Fibroblast of gingiva (primary cell): ENCODE data around the gene ZNF324.
"Not testable (repeated sequence)": the region's sequence is repeated elsewhere in the genome, so short reads cannot be mapped to it uniquely, and the experiment has no call there.

Experiments used
- DNase-seq: peaks from one replicate; pipeline ENCODE4 v3.0.0-alpha.2; 2011; ENCODE audit warnings: low read depth

ZNF324 gene

DNA sequence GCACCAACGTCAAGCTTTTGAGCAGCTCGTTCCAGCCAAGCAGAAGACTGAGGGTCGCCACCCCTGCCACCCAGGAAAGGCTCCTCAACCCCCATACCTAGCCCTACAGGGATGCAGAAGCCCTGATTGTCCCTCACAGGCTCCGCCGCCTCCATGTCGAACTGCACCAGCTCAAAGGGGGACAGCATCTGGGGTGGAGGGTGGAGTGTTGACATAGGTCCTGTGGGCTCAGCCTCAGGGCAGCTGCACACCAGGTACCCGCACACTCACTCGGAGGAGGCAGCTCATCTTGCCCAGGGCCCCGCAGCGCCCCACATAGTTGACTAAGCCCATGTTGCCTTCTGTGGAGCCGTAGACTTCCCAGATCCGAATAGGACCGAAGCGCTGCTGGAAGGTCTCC, 33.4 kb downstream of the ZNF324 start:
- DNase-seq: no peak

DNA sequence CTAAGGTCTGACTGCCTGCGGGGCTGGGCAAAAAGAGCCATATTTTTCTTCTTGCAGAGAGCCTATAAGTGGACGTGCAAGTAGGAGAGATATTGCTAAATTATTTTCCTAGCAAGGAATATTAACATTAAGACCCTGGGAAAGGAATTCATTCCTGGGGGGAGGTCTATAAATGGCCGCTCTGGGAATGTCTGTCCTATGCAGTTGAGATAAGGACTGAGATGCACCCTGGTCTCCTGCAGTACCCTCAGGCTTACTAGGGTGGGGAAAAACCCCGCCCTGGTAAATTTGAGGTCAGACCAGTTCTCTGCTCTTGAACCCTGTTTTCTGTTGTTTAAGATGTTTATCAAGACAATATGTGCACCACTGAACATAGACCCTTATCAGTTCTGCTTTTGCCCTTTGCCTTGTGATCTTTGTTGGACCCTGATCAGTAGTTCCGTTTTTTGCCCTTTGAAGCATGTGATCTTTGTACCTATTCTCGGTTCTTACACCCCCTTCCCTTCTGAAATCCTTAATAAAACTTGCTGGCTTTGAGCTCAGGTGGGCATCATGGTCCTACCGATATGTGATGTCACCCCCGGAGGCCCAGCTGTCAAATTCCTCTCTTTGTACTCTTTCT, 40.8 kb downstream of the ZNF324 start:
- not testable (repeated sequence) for DNase-seq

DNA sequence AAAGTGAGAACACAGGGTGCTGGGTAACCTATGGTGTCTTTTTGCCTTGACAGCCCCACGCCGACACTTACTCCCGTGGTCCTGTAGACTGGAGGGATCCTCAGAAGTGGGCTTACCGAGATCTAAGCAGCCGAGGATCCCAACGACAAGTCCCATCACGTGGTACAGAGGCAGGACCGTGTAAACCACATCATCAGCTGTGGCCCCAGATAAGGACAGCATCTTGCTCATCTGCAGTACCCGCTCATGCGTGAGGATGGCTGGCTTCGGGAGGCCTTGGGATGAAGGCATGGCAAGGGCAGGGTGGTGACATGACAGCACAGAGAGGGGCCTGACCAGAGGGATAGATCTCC, 42.8 kb downstream of the ZNF324 start:
- DNase-seq: no peak

DNA sequence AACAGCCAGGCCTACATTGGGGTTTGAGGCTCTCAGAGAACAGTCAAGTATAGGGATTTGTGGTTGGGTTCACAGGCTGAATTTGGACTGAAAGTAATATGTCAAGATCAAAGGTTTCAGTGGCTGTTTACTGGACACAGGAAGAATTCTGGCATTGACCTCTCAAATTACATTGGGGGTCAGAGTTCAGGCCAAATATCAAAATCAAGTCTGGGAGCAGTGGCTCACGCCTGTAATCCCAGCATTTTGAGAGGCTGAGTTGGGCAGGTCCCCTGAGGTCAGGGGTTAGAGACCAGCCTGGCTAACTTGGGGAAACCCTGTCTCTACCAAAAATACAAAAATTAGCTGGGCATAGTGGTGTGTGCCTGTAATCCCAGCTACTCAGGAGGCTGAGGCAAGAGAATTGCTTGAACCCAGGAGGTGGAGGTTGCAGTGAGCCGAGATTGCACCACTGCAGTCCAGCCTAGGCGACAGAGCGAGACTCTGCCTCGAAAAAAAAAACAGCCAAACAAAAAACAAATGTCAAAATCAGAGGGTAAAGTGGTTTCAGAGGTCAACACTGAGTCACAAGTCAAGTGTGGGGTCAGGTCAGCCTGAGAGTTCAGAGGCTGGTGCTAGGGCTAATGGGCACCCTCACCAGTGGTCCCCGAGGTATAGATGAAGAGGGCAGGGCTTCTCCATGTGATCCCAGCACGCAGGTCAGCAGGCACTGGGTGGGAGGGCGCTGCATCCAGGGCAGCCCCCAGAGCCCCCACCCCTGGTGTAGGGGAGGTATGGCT, 43.4 kb downstream of the ZNF324 start:
- no peak for DNase-seq

DNA sequence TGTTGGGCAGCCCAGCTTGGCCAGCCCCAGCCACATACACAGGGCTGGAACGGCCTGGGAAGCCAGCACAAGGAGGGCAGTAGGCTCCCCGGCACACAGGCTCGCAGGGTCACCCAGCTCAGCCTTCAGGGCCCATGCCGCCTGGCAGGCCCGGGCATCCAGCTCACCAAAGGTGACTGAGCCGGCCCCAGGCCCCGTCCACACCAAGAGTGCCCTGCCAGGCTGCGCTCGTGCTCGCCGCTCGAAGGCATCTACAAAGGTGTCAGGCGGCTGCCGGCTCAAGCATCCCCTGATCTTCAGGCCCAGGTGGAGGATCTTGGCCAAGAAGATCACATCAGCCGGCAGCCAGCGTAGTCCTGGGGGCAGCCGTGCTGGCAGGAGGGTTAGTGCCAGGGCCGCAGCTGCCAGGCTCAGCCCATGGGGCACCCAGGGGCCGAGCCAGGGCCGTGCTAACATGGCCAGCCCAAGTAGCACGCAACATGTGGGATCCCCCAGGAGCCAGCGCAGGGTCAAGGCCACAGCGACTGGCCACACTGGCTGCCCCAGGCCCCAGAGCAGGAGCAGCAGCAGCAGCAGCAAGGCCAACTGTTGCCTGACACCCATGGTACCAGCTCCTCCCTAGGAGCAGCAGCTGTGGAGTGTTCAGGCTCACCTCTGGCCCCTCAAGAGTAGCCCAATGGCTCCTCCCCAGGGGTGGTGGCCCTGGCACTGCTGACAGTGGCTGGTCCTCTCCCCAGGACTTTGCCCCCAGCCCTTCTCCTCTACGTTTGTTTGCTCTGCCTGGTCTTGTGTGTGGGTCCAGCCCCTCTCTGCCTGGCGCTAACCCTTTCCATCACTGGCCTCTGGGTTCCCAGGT, 44.7 kb downstream of the ZNF324 start, which contains the start of gene SLC27A5:
Gene SLC27A5 (minus strand): TSS at position 640 of the 856 bp plus-strand sequence. CDS start 37 bp downstream, at position 603.
- DNase-seq: no peak

DNA sequence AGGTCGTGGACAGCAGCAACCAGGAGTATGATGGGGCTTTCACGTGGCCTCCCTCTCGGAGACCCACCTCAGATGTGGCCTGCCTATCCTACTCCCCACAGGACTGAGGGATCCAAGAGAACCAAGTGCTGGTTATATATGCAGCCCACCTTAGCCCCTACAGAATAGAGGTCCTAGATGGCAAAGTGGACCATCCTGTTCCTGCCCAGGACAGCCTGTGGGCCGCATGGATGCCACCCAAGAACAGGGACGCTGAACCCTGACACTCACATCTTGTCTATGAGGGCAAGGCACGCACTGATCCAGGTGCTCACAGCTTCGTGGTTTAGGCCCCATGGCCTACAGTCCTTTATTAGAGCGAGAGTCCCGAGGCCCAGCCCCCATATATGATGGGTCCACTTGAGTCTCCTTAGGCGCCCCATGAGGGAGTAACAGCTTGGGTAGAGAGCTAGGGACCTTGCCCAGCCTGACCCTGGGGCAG, 46.4 kb downstream of the ZNF324 start:
- no peak for DNase-seq

DNA sequence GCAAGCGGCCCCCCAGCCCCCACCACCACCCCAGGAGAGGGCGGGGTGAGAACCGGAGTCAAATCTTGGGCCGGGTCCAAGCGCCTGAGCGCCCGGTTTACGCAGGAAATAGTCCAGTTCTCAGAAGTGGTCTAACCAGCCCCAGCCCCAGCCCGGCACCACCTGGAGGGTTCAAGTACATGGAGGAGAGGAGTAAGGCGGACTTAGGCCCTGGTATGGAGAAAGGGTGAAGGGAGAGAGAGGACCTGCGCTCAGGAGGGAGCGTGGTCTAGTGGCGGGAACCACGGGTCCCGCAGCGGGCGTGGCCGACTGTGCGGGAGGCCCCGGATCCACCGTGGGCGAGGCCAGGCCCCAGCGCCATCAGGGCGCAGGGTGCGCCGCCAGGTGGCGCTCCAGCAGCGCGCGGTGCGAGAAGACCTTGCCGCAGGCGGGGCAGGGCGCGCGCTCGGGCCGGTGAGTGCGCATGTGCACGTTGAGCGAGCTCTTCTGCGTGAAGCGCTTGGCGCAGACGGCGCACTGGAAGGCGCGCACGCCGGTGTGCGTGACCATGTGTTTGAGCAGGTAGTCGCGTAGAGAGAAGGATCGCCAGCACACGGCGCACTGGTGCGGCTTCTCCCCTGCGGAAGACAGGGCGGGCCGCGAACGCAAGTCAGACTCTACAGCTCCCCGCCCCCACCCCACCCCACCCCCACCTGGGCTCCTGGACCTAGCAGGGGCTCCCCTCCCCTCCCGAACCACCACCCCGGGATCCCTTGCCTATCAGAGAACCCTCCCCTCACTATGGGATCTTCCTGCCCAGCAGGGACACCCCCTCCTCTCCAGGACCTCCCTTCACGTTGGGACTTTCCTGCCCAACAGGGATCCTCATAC, 47.0 kb downstream of the ZNF324 start:
- DNase-seq: peak; percentile 82

DNA sequence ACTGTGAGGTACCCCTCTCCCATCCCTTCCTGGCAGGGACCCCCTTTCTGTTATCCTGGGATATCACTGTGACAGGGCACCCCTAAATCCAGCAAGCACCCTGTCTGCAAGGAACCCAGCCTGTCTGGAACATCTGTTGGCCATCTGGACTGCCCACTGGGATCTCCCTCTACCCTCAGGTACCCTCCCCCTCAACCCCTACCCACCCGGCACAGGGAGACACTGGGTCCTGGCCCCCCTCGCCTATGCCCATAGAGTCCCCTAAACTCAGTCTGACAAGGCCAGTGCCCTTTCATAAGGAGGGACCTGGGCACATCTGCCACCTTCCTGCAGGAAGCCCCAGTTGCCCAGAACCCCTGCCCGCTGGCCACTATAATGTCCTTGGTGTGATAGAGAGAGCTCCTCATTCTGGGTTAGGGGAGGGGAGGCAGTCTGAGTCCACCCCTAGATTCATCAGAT, 47.7 kb downstream of the ZNF324 start:
- DNase-seq: no peak

DNA sequence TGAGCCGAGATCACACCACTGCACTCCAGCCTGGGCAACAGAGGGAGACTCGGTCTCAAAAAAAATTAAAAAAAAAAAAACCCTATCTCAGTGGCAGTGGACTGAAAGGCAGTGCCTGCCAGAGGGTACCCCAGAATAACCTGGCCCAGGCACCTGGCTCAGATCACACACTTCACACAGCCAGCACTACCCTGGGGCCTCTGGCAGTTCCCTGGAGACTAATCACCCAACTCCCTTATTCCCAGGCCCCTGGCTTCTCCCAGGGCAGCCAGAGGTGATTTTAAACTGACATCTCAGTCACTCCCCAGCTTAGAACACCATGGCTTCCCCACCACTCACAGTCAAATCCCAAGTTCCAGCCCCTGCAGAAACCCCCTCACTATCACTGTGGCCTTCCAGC, 48.4 kb downstream of the ZNF324 start:
- DNase-seq: no peak

DNA sequence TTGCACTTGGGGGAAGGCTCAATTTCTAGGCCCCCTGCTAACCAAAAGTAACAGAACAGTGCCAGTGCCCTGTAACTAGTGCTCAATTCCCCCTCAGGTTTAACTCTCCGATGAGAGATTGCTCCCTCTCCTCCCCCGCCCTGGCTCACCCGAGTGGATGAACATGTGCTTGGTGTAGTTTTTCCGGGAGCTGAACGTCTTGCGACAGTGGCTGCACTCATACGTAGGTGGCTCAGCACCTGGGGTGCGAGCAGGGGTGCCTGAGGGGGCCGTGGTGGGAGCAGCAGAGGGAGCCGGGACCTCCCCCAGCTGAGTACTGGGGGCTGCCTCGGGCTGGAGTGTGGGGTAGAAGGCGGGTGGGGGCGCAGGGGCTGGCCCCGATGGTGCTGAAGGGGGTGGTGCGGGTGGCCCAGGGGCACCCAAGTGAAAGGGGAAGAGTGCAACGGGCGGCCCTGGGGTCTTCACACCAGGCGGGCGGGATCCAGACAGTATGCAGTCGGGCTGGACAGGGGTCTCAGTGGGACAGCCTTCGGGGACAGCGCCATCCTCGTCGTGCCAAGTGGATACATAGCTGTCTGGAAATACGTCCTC, 49.5 kb downstream of the ZNF324 start:
- no peak for DNase-seq

DNA sequence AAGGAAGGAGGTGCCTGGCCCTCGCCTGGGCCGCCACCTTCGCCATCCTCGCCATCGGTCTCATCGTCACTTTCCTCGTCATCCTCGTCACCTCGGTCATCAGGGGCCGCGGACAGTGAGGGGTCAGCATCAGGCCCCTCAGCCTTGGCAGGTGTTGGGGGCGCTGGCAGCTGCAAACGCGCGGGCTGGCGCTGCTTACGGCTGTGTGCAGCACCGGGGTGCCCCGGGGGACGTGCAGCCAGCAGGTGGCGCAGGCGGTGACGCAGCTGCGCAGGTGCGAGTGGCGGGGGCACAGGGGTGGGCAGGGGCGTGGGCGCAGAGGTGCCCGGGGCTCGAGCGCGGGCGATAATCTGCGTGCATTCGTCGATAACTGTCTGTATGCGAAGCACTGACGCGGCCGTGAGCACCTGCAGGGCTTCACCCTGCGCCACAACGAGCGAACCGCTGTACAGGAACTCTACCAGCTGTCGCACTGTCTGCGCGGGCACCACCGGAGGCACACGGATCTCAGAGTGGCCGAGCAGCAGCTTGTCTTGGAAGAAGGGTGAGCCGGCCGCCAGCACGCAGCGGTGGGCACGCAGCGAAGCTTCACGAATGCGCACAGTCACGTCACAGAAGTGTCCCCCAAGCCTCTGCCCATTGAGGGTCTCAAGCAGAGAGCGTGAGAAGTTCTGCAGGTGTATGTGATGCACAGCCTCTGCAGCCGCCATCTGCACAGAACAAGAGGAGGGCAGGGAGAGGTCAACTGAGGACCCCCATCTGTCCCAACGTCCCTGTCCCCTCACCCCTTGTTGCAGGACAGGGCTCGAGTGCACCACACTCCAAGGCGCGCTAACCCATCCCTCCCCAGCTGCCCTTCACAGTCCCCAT, 50.3 kb downstream of the ZNF324 start:
- DNase-seq: no peak

DNA sequence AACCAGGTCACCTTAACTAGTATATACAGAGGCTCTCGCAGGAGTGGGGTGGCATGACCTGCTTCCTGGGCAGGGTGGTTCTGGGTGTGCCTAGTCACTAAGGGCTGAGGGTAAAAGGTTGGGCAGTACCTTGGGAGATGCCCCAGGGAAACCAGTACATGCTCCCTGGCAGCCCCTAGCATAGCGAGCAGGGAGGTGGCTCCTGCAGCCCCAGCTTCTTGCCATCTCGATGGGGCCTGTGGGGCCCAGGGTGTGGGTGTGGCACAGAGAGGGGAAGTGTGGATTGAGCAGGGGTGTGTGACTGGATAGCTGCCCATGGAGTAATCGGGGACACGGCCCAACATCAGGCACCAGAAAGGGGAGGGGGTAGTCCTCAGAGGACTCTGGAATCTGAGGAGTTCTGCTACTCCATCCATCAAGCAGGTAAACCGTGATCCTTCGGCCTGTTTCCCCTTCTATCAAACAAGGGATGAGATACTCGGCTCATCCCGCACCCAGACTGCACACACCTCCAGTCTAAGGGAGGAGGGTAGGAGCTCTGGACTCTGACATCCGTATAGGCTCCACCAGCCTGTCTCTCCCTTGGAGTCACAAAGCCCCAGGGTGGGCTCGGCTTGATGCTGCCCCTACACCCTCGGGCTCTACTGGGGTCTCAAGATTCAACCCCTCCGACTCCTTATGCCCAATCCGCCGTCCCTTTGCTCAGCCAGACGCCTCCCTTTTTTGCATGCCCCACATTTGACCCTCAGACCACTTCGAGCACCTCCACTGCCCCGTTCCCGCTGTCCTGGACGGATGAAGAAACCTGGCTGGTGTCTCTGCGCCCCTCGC, 51.6 kb downstream of the ZNF324 start:
- DNase-seq: no peak

DNA sequence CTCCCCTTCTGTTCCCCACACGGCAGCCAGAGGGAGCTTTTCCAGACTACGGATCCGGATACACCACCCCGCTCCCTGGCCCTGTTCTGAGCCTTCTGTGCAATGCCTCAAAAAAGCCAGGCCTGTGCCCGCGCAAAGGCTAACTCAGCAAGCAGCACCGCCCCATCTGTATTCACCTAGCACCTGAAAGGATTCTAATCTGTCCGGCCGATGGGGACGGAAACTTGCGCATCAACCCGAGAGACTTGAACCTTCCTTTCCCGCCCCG, 52.1 kb downstream of the ZNF324 start:
- peak; percentile 70 for DNase-seq

DNA sequence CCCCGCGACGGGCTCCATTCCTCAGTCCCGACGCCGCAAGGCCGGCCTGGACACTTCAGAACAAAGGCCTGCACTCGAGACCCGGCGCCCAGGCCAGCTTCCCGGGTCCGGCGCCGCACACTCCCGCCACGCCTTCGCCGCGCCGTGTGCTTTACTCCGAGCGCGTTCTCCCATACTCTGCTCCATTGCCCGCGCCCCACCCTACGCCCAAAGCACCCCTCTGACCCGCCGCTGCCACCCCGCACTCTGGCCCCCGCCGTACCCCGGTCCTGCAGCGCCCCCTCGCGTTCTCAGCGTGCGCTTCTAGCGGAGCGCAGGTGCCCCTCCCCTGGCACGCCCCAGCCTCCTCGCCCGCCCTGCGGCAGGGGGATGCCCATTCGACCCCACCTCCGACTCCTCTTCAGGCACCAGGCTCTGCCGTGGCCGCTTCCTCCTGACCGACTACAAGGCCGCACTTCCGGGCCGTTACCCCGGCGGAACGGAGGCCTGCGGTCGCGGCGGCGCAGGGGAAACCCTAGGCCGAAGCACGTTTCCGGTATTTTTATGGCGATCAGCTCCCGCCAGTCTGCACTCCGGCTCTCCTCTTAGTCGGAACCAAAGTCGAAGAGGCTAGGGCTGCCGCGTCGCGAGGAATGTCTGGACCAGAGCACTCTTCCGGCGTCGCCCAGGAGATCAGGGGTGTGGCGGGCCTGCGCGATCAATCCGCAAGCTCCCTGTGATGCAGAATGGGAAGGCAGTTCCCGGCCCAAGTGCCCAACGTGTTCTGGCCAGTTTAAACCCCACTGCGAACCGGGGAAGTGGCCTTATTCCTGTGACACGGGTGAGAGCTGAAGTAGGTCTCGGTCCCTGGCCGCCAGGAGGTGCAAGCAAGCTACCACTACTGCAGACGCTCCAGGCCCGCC, 52.7 kb downstream of the ZNF324 start, which contains the start of gene ZBTB45:
Gene ZBTB45 (minus strand): TSS at position 456 of the 902 bp plus-strand sequence. CDS start 2,137 bp downstream, outside the sequence.
- DNase-seq: peak; percentile 97

DNA sequence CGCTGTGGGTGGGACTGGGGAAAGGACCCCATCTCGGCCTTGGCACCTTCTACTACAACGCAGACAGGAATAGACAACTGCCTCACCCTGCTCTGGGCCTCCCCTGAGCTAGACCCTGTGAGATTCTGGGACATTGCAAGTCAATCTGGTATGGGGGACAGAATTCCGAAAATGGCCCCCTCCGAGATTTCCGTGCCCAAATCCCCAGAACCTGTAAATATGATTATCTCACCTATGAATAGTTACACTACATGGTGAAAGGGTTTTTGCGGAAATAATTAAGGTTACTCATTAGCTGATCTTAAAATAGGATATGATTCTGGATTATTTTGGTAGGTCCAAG, 53.3 kb downstream of the ZNF324 start:
- no peak for DNase-seq

DNA sequence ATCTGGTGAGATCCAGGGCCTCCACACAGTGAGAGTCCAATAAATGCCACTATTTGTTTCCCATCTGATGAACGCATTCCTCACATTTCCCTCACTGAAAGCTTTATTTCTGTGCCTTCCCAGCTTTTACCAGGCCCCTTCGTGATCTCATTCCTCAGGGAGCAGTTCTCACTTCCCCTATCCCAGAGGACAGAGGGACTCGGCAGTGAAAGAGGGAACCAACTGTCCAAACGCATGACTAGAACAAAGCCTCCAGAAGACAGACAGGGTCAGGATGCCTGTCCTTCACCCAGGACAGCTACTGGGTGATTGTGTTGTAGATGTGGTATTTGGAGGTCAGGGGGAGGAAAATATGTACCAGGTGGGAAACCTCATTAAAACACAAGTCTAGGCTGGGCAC, 54.8 kb downstream of the ZNF324 start:
- no peak for DNase-seq

DNA sequence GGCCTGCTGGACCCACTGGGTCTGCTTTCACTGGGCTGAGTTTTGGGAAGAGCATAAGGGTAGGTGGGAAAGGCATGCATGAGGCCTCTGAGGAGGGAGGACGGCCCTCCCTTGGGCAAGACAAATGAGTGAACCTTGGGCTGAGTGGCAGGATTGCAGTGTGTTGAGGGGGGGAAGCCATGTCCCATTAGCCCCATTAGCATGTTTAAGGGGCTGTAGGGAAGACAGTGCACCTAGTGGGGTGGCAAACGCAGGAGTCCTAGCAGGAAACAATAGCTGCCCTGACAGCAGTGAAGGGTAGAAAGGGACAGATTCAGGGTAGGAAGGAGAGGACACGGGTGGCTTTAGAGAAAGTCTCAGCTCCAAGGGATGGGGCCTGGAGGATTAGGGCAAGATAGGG, 55.8 kb downstream of the ZNF324 start:
- no peak for DNase-seq
